OCI-LY1 (cell line): ENCODE measurements around the gene ENDOG.

Experiments used
- EZH2 ChIP-seq: fragments of 200-600 bp; sonication (generic), shearing (Covaris generic); IDR thresholded peaks from 2 replicates; pipeline ENCODE4 v1.8.0; 2017; ENCODE audit warnings: borderline replicate concordance, mixed run types, mild to moderate bottlenecking, antibody characterized with exemption, low read length, moderate library complexity, mixed read lengths
- TF ChIP-seq, protein P1 (sequence below): fragments of 200-600 bp; sonication (generic), shearing (Covaris generic); IDR thresholded peaks from 2 replicates; pipeline ENCODE4 v1.5.1; 2017; ENCODE audit warnings: mild to moderate bottlenecking, antibody characterized with exemption, low read length, moderate library complexity, mixed read lengths

DNA sequence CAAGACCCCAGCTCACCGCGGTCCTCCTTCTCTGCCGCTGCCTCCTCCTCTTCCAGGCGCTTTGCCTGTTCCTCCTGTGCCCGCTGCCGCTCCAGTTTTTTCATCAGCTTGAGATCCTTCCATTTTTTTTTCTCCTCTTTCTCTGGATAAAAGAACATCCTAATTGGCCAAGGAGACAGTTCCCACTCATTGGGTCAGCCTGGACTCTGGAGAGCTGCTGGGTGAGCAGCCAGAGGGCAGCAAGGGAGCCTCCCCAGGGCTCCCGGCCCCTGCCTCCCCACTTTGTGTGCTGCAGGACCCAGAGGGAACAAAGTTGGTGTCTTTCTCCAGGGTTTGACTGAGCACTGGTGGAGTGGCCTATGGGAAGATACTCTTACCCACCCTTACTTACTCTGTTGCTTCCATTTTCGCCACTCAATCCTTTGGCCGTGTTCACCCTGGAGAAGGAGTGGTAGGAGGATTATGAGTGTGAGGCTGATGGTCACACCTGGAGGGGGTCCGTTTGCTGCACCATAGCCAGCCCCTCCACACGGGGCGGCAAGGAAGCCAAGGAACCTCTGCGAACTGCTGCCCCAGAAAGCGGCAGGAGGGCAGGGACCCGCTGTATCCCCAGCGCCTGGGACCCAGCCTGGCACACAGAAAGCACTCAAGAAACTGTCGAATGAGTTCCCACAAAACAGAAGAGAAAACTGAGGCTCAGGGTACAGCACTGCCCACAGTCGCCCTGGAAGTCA lies 10.6 kb downstream of the ENDOG start:
- TF ChIP-seq, protein P1, sequence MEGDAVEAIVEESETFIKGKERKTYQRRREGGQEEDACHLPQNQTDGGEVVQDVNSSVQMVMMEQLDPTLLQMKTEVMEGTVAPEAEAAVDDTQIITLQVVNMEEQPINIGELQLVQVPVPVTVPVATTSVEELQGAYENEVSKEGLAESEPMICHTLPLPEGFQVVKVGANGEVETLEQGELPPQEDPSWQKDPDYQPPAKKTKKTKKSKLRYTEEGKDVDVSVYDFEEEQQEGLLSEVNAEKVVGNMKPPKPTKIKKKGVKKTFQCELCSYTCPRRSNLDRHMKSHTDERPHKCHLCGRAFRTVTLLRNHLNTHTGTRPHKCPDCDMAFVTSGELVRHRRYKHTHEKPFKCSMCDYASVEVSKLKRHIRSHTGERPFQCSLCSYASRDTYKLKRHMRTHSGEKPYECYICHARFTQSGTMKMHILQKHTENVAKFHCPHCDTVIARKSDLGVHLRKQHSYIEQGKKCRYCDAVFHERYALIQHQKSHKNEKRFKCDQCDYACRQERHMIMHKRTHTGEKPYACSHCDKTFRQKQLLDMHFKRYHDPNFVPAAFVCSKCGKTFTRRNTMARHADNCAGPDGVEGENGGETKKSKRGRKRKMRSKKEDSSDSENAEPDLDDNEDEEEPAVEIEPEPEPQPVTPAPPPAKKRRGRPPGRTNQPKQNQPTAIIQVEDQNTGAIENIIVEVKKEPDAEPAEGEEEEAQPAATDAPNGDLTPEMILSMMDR: no peak
- TF ChIP-seq EZH2: no peak
